ENCODE data around the gene LPIN1.

The LPIN1 gene

DNA sequence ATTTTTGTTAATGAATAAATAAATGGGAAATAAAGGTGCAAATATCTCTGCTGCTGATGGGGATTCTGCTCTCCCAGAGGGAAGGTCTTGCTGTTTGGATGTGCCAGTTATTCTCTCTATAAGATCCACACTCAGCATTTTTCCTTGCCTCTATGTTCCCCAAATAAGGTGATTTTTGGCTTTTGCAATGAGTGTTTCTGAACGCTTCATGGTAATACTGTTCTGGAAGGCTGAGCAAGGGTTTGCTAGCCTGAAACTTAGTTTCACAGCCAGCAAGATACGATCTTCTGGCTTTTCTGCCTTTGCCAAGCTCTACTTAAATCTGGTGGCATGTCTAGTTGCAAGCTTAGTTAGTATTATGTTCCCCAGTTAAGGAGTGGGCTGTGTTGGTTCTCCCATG, 114.6 kb downstream of the LPIN1 start:
- peaks cover 53% of the 10 kb centered on the region for H3K4me1 ChIP-seq (ENCODE audit: low read length)
- H3K4me3 ChIP-seq (ENCODE audit: low read length), result no peak overlapping the region
- H3K79me2 ChIP-seq (ENCODE audit: low read length), result no peaks in the 10 kb centered on the region
- H3K9me3 ChIP-seq (ENCODE audit: insufficient read depth, low read length), result no peaks in the 10 kb centered on the region
- no peaks in the 10 kb centered on the region for H3K36me3 ChIP-seq (replicated peaks; ENCODE audit: low read depth, low read length)
- H3K9ac ChIP-seq (ENCODE audit: low read length), result no peak overlapping the region
- H3K27me3 ChIP-seq (ENCODE audit: low read depth, low read length), result peaks cover 47% of the 10 kb centered on the region
- no peaks in the 10 kb centered on the region for H4K20me1 ChIP-seq (ENCODE audit: insufficient read depth, low read length)
- no peak overlapping the region for H3K27ac ChIP-seq (ENCODE audit: low read length)
- no peak overlapping the region for H2AFZ ChIP-seq (ENCODE audit: low read depth, low read length)
- TF ChIP-seq EZH2phosphoT487 (IDR thresholded peaks at IDR 0.05; ENCODE audit: low read depth), result no peak
- TF ChIP-seq, protein P1, sequence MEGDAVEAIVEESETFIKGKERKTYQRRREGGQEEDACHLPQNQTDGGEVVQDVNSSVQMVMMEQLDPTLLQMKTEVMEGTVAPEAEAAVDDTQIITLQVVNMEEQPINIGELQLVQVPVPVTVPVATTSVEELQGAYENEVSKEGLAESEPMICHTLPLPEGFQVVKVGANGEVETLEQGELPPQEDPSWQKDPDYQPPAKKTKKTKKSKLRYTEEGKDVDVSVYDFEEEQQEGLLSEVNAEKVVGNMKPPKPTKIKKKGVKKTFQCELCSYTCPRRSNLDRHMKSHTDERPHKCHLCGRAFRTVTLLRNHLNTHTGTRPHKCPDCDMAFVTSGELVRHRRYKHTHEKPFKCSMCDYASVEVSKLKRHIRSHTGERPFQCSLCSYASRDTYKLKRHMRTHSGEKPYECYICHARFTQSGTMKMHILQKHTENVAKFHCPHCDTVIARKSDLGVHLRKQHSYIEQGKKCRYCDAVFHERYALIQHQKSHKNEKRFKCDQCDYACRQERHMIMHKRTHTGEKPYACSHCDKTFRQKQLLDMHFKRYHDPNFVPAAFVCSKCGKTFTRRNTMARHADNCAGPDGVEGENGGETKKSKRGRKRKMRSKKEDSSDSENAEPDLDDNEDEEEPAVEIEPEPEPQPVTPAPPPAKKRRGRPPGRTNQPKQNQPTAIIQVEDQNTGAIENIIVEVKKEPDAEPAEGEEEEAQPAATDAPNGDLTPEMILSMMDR (IDR thresholded peaks at IDR 0.05; ENCODE audit: low read depth, low read length), result no peak
- no peak overlapping the region for H3K4me2 ChIP-seq (ENCODE audit: low read length)

DNA sequence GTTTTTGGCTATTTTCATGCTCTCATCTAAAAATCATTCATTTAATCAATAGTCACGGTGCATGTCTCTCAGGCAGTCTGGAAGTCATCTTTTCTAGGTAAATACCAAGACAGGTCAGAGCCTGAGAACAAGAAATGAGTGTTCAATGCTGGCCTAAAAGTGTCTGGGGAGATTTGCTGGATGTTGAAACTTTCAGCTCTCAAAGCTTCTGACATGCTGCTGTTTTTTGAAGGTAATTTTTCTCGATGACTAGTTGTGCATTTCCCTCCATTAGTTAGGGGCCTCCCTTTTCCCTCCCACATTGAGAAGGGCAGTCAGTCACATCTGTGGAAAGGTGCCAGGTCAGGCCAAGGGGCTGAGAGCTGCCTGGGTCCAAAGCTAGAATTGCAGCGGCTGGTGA, 115.6 kb downstream of the LPIN1 start:
- Histone ChIP-seq H4K20me1 (ENCODE audit: insufficient read depth, low read length) (no peaks in the 10 kb centered on the region), H3K36me3 (replicated peaks; ENCODE audit: low read depth, low read length) (no peaks in the 10 kb centered on the region), H3K4me3 (ENCODE audit: low read length) (no peak overlapping the region), H3K4me2 (ENCODE audit: low read length) (0 out of 2 replicates have a peak overlapping the region, but pooled peaks have one; percentile 1), H3K9ac (ENCODE audit: low read length) (no peak overlapping the region), H3K27ac (ENCODE audit: low read length) (peak overlapping the region; percentile 21; the same call in 1 of the 2 replicates), H3K4me1 (ENCODE audit: low read length) (peaks cover 63% of the 10 kb centered on the region), H3K9me3 (ENCODE audit: insufficient read depth, low read length) (no peaks in the 10 kb centered on the region), H3K27me3 (ENCODE audit: low read depth, low read length) (peaks cover 43% of the 10 kb centered on the region), H3K79me2 (ENCODE audit: low read length) (no peaks in the 10 kb centered on the region), H2AFZ (ENCODE audit: low read depth, low read length) (no peak overlapping the region)
- TF ChIP-seq, protein P1 (IDR thresholded peaks at IDR 0.05; ENCODE audit: low read depth, low read length), result no peak
- TF ChIP-seq EZH2phosphoT487 (IDR thresholded peaks at IDR 0.05; ENCODE audit: low read depth), result no peak

DNA sequence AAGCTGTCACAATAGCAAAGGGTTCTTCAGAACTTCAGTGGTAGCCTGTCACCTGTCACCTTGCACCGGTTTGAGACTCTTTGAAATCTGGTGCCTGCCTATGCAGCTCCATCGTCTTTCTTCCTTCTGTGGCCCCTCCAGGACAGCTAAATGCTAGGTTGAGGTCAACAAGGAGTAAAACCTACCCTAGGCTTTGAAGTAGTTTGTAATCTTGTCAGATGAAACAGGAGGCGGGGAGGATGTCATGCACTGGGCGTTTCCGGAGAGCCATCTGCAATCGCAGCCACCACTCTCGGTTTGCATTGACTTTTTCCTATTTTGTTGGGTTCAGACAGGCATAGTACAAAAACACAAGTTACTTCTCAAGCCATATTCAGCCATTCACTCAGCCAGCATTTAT, 116.7 kb downstream of the LPIN1 start:
- Histone ChIP-seq H3K27ac (ENCODE audit: low read length) (no peak overlapping the region), H2AFZ (ENCODE audit: low read depth, low read length) (no peak overlapping the region), H3K9ac (ENCODE audit: low read length) (no peak overlapping the region; the same call in 1 of the 2 replicates), H3K9me3 (ENCODE audit: insufficient read depth, low read length) (no peaks in the 10 kb centered on the region), H4K20me1 (ENCODE audit: insufficient read depth, low read length) (no peaks in the 10 kb centered on the region), H3K27me3 (ENCODE audit: low read depth, low read length) (peaks cover 43% of the 10 kb centered on the region), H3K4me2 (ENCODE audit: low read length) (peak overlapping the region; percentile 63), H3K79me2 (ENCODE audit: low read length) (no peaks in the 10 kb centered on the region), H3K4me1 (ENCODE audit: low read length) (peaks cover 66% of the 10 kb centered on the region), H3K36me3 (replicated peaks; ENCODE audit: low read depth, low read length) (no peaks in the 10 kb centered on the region), H3K4me3 (ENCODE audit: low read length) (peak overlapping the region; percentile 52)
- TF ChIP-seq EZH2phosphoT487 (IDR thresholded peaks at IDR 0.05; ENCODE audit: low read depth), result no peak
- TF ChIP-seq, protein P1 (IDR thresholded peaks at IDR 0.05; ENCODE audit: low read depth, low read length), result no peak

DNA sequence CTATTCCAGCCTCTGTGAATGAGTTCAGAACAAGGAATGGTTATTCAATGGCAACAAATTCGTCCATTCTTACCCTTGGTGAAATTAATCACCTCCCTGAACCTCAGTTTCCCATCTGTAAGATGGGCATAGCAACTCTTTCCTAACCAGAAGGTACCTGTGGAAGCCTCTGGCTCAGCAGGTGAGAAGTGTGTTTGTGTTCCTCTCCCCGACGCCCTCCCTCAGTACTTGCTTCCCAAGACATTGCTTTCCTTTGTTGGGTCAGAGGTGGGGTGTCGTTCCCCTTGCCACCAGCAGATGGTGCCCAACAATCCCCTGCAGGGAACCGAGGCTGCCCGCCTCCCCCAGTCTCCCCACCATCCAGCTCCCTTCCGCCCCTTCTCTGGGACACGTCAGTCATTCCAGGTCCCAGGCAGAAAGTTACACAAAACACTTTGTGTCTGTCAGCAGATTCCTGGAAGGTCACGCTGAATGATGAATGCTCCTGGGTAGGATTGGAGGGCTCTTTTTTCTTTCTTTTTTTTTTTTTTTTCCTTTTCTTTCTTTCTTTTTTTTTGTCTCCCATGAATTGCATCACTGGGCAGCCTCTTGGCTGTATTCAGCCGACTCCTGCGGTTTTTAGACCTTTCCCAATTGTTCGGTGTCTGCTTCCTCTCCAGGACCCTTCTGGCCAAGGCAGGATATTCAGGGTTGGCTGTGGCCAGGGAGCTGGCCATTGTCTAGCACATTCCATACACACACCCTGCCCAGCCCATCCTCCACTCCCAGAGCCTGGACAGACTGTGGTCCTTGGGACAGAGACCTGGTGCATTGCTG, 117.3 kb downstream of the LPIN1 start:
- no peaks in the 10 kb centered on the region for H3K9me3 ChIP-seq (ENCODE audit: insufficient read depth, low read length)
- H3K4me2 ChIP-seq (ENCODE audit: low read length), result peak overlapping the region; percentile 63
- H3K4me1 ChIP-seq (ENCODE audit: low read length), result peaks cover 66% of the 10 kb centered on the region
- H2AFZ ChIP-seq (ENCODE audit: low read depth, low read length), result no peak overlapping the region
- no peak overlapping the region for H3K27ac ChIP-seq (ENCODE audit: low read length)
- no peaks in the 10 kb centered on the region for H3K79me2 ChIP-seq (ENCODE audit: low read length)
- TF ChIP-seq EZH2phosphoT487 (IDR thresholded peaks at IDR 0.05; ENCODE audit: low read depth), result no peak
- TF ChIP-seq, protein P1 (IDR thresholded peaks at IDR 0.05; ENCODE audit: low read depth, low read length), result peak; percentile 91
- no peaks in the 10 kb centered on the region for H4K20me1 ChIP-seq (ENCODE audit: insufficient read depth, low read length)
- H3K4me3 ChIP-seq (ENCODE audit: low read length), result peak overlapping the region; percentile 52
- H3K27me3 ChIP-seq (ENCODE audit: low read depth, low read length), result peaks cover 43% of the 10 kb centered on the region
- H3K9ac ChIP-seq (ENCODE audit: low read length), result no peak overlapping the region; the same call in 1 of the 2 replicates
- H3K36me3 ChIP-seq (replicated peaks; ENCODE audit: low read depth, low read length), result no peaks in the 10 kb centered on the region

Data from OCI-LY3 (cell line).